Activated T-cell treated with anti-CD3 and anti-CD28 coated beads for 4 hours (primary cell): ENCODE results near the gene CREM.
"Not testable (repeated sequence)": the region's sequence is repeated elsewhere in the genome, so short reads cannot be mapped to it uniquely, and the experiment has no call there.

ENCODE experiments used
- DNase-seq: peaks from one replicate; pipeline ENCODE4 v3.0.0-alpha.2; 2020

The CREM gene

GRCh38 chr10:35126530-35127288, at the start of gene CREM:
Gene CREM, plus strand, starts transcription at chr10:35126846. Its CDS starts 10,990 bp downstream, at chr10:35137836.
- peak; percentile 100 for DNase-seq

GRCh38 chr10:35079265-35079664, 47.4 kb upstream of the CREM start:
- no peak for DNase-seq

- DNase-seq = no peak
Observed at GRCh38 chr10:35079763-35080162, 46.9 kb upstream of the CREM start.

GRCh38 chr10:35080261-35080660, 46.4 kb upstream of the CREM start:
- not testable (repeated sequence) for DNase-seq

- no peak for DNase-seq
Observed at GRCh38 chr10:35083242-35083641, 43.4 kb upstream of the CREM start.

GRCh38 chr10:35089611-35090161, 37.0 kb upstream of the CREM start:
- no peak for DNase-seq

- DNase-seq = peak; percentile 89
Observed at GRCh38 chr10:35090162-35090954, 36.3 kb upstream of the CREM start, which contains the start of gene CUL2. Gene CUL2, minus strand, starts transcription at chr10:35090341. Its CDS starts 19,024 bp downstream, at chr10:35071317.

GRCh38 chr10:35091994-35092790, 34.5 kb upstream of the CREM start:
- DNase-seq = no peak

- no peak for DNase-seq
Observed at GRCh38 chr10:35092851-35093250, 33.8 kb upstream of the CREM start.

- DNase-seq = no peak
Observed at GRCh38 chr10:35096312-35096711, 30.3 kb upstream of the CREM start.

- no peak for DNase-seq
Observed at GRCh38 chr10:35097510-35097909, 29.1 kb upstream of the CREM start.

GRCh38 chr10:35103882-35104281, 22.8 kb upstream of the CREM start:
- no peak for DNase-seq

GRCh38 chr10:35112571-35112970, 14.1 kb upstream of the CREM start:
- no peak for DNase-seq

GRCh38 chr10:35119378-35119777, 7.3 kb upstream of the CREM start:
- DNase-seq = no peak

GRCh38 chr10:35124540-35124939, 2.1 kb upstream of the CREM start:
- no peak for DNase-seq

- no peak for DNase-seq
Observed at GRCh38 chr10:35126062-35126529, 550 bp upstream of the CREM start.

GRCh38 chr10:35127289-35127891, 744 bp downstream of the CREM start:
- DNase-seq = peak; percentile 39

GRCh38 chr10:35129185-35129674, 2.6 kb downstream of the CREM start:
- DNase-seq = no peak

GRCh38 chr10:35130663-35131062, 4.0 kb downstream of the CREM start:
- no peak for DNase-seq

GRCh38 chr10:35132727-35133126, 6.1 kb downstream of the CREM start:
- no peak for DNase-seq

GRCh38 chr10:35133586-35133985, 6.9 kb downstream of the CREM start:
- DNase-seq = no peak

- DNase-seq = no peak
Observed at GRCh38 chr10:35135861-35136260, 9.2 kb downstream of the CREM start.
